HepG2 (cell line): ENCODE results near the gene PEX13. TPM values are rescaled to one million over a fixed set of nuclear protein-coding genes. Genes with fewer than 3 reads are reported as not detected.
A peak's percentile ranks its signal among the peaks of the same experiment; 100 is the strongest.

Experiments
- ATAC-seq: fragments of 200-7000 bp; cut with Tn5 transposase; 3 replicates; pipeline ENCODE4 v1.9.1; 2020; ENCODE audit warnings: mild to moderate bottlenecking, moderate library complexity
- BruUV-seq: library from RNA; stranded (reverse); fragments of 400-500 nt; replicated peaks from 2 replicates; lab custom pipeline; 2021; lab: Mats Ljungman, UMichigan
- CTCF ChIA-PET: fragments of 300-600 bp; formaldehyde crosslinking; extraction: SDS; loops from one replicate; lab custom pipeline; 2021; ENCODE audit warnings: low total read pairs, inconsistent platforms, low intra/inter-chr PET ratio; lab: Yijun Ruan, JAX
- POLR2A ChIA-PET: fragments of 350-600 bp; sonication (Branson Sonifier 250); formaldehyde crosslinking; loops from one replicate; lab custom pipeline; 2020; ENCODE audit warnings: antibody characterized with exemption, inconsistent platforms; lab: Yijun Ruan, JAX
- DNase-seq: peaks from one replicate; pipeline ENCODE4 v3.0.0-alpha.2; 2015; ENCODE audit warnings: low spot score
- FAIRE-seq: peaks from 3 replicates; lab custom pipeline; 2011; peaks lifted over from hg19 to GRCh38; lab: Jason Lieb, UNC
- H2AFZ ChIP-seq: one replicate; pipeline ENCODE4 v1.6.1; 2011; ENCODE audit warnings: low read length, inconsistent platforms
- H3K27ac ChIP-seq: fragments of 300-600 bp; 3 replicates; pipeline ENCODE4 v1.8.0; 2011; ENCODE audit warnings: mixed run types, mild to moderate bottlenecking, mixed read lengths, low read length, inconsistent platforms; ENCODE audit not compliant: insufficient read depth; ENCODE audit errors: extremely low read length
- H3K27me3 ChIP-seq, 2 experiments: fragments of 200-600 bp in 1 of 2; 2 replicates in 1 of 2; 3 replicates in 1 of 2; pipeline versions ENCODE4 v1.6.0 to v1.8.0; 2011; ENCODE audit warnings: low read length in 2 of 2, mild to moderate bottlenecking in 2 of 2, moderate library complexity in 2 of 2, inconsistent platforms in 1 of 2; ENCODE audit not compliant: insufficient read depth in 2 of 2, control insufficient read depth in 1 of 2
- H3K36me3 ChIP-seq, 2 experiments: fragments of 200-600 bp in 1 of 2; replicated peaks in 1 of 2; 2 replicates in 1 of 2; 3 replicates in 1 of 2; pipeline versions ENCODE4 v1.5.1 to v1.8.0; 2011; ENCODE audit warnings: low read length in 2 of 2, inconsistent platforms in 1 of 2; ENCODE audit not compliant: insufficient read depth in 2 of 2, control insufficient read depth in 1 of 2
- H3K4me1 ChIP-seq: 2 replicates; pipeline ENCODE4 v1.5.1; 2012; ENCODE audit warnings: low read length, inconsistent platforms; ENCODE audit not compliant: insufficient read depth
- H3K4me2 ChIP-seq: 2 replicates; pipeline ENCODE4 v1.6.0; 2011; ENCODE audit warnings: low read depth, low read length, inconsistent platforms
- H3K4me3 ChIP-seq, 3 experiments: fragments of 200-600 bp in 1 of 3; sonication (generic), shearing (Covaris generic) in 1 of 3; replicated peaks in 1 of 3; 2 replicates each; pipeline ENCODE4 v1.5.1; 2011 to 2016; ENCODE audit warnings: low read length in 3 of 3, inconsistent platforms in 2 of 3, low read depth in 2 of 3, mild to moderate bottlenecking in 2 of 3, control low read depth in 1 of 3, mixed read lengths in 1 of 3; ENCODE audit not compliant: insufficient read depth in 1 of 3
- H3K79me2 ChIP-seq: one replicate; pipeline ENCODE4 v1.6.1; 2011; ENCODE audit warnings: low read length, inconsistent platforms; ENCODE audit not compliant: insufficient read depth
- H3K9ac ChIP-seq: 2 replicates; pipeline ENCODE4 v1.6.0; 2011; ENCODE audit warnings: mild to moderate bottlenecking, low read depth, low read length, inconsistent platforms; ENCODE audit not compliant: insufficient read depth
- H3K9me3 ChIP-seq: 2 replicates; pipeline ENCODE4 v1.5.1; 2012; ENCODE audit warnings: mild to moderate bottlenecking, low read length
- H4K20me1 ChIP-seq: 2 replicates; pipeline ENCODE4 v1.6.0; 2011; ENCODE audit warnings: inconsistent platforms, mild to moderate bottlenecking, low read length, moderate library complexity; ENCODE audit not compliant: insufficient read depth
- ATF7 ChIP-seq, 2 experiments: fragments of 450-650 bp in 1 of 2; sonication (generic) in 1 of 2; formaldehyde crosslinking in 1 of 2; IDR thresholded peaks; 2 replicates each; pipeline versions ENCODE4 v1.4.0 to v1.6.1; 2016 to 2020; ENCODE audit warnings: antibody characterized with exemption in 1 of 2, mild to moderate bottlenecking in 1 of 2, missing genetic modification reagents in 1 of 2
- WGBS: methylation state at CpG from one replicate; pipeline ENCODE4 v1.1.6; 2017; ENCODE audit warnings: low lambda C conversion rate; 5-methylcytosine and 5-hydroxymethylcytosine counted together
- in situ Hi-C: cut with HindIII; loops from 2 replicates; pipeline ENCODE4 v1.10.0; 2017; ENCODE audit warnings: low pct_unique_long_range_greater_than_20kb; ENCODE audit not compliant: extremely low pct_ligation_motif_present
- intact Hi-C: fragments of 100-400 bp; cut with micrococcal nuclease; formaldehyde crosslinking; loops from one replicate; pipeline ENCODE4 v1.10.0; 2022; ENCODE audit not compliant: unreplicated experiment
- polyA plus RNA-seq, 8 experiments: library from polyadenylated mRNA; depleted of rRNA in 3 of 8; stranded (reverse) in 7 of 8; unstranded in 1 of 8; fragments of >200 nt; fragmentation: Illumina TruSeq in 4 of 8; extraction: Trizol in 4 of 8; gene quantifications; 2 replicates each; pipeline versions ENCODE4 v1.2.1 to v1.2.3, GENCODE V29; 2011 to 2016; ENCODE audit warnings: low read depth in 4 of 8, missing spikeins in 1 of 8, mixed read lengths in 1 of 8; ENCODE audit not compliant: insufficient read depth in 1 of 8
- total RNA-seq, 5 experiments: library from RNA; depleted of rRNA; stranded (reverse); fragments of >200 nt; fragmentation: Illumina TruSeq; extraction: Trizol; gene quantifications; 2 replicates each; pipeline ENCODE4 v1.2.3, GENCODE V29; 2016; ENCODE audit warnings: low read depth in 1 of 5
- TF ChIP-seq, protein P1 (sequence below): sonication (generic); formaldehyde crosslinking; IDR thresholded peaks from 2 replicates; pipeline ENCODE4 v1.5.0; 2020; ENCODE audit warnings: mild to moderate bottlenecking, missing genetic modification reagents, borderline replicate concordance

PEX13 gene
- total and polyA plus RNA-seq, 2 of the 13 experiments (the other 11 are each of a cell fraction or from before 2014, with no cell fraction given): 47.9 to 75.9 TPM

DNA sequence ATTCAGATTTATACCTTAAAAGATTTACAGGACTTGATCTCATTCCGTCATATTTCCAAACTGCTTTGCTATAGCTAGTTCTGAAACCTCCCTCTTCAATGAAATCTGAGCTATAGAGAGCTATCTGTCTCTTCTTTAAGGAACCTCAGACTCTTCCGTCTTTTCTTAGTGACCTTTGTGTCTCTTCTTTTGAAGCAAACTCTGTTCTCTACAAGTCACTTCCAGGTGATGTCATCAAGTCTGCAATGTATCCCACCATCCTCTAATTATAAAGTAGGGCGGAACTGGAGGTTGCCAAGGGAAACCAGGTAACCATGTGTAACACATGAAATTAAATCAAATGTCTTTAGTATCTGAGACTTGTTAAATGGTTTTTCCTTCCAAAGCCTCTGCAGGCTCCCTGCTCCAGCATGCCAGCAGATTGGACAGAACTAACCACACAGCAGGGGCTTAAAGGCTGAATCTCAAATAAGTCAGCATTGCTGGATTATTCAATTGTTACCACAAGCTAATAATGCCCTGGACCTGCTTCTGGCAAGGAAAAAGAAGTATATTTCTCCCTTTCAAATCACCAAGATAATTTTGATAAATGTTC is 41.2 kb upstream of the PEX13 start:
- TSS peak; percentile 10 for BruUV-seq
- POLR2A ChIA-PET: no interaction called here

More for the DNA sequence above, 41.2 kb upstream of the PEX13 start:
- Histone ChIP-seq H3K4me1 (no peaks in the 10 kb centered on the region), H3K27me3 (no peaks in the 10 kb centered on the region), H3K36me3 (peaks cover 18 to 45% of the 10 kb centered on the region in 2 experiments), H2AFZ (no peak overlapping the region), H4K20me1 (no peaks in the 10 kb centered on the region), H3K79me2 (peaks cover 3% of the 10 kb centered on the region), H3K27ac (no peak overlapping the region), H3K4me3 (no peak overlapping the region), H3K9ac (no peak overlapping the region), H3K9me3 (no peaks in the 10 kb centered on the region), H3K4me2 (no peak overlapping the region)
- ATAC-seq (no peak), FAIRE-seq (no peak), DNase-seq (no peak)
- TF ChIP-seq ATF7 (IDR thresholded peaks at IDR 0.05): peak; percentile 71
- no peak for TF ChIP-seq ATF7 (CRISPR knock-in tag; IDR thresholded peaks at IDR 0.05)
- TF ChIP-seq, protein P1, sequence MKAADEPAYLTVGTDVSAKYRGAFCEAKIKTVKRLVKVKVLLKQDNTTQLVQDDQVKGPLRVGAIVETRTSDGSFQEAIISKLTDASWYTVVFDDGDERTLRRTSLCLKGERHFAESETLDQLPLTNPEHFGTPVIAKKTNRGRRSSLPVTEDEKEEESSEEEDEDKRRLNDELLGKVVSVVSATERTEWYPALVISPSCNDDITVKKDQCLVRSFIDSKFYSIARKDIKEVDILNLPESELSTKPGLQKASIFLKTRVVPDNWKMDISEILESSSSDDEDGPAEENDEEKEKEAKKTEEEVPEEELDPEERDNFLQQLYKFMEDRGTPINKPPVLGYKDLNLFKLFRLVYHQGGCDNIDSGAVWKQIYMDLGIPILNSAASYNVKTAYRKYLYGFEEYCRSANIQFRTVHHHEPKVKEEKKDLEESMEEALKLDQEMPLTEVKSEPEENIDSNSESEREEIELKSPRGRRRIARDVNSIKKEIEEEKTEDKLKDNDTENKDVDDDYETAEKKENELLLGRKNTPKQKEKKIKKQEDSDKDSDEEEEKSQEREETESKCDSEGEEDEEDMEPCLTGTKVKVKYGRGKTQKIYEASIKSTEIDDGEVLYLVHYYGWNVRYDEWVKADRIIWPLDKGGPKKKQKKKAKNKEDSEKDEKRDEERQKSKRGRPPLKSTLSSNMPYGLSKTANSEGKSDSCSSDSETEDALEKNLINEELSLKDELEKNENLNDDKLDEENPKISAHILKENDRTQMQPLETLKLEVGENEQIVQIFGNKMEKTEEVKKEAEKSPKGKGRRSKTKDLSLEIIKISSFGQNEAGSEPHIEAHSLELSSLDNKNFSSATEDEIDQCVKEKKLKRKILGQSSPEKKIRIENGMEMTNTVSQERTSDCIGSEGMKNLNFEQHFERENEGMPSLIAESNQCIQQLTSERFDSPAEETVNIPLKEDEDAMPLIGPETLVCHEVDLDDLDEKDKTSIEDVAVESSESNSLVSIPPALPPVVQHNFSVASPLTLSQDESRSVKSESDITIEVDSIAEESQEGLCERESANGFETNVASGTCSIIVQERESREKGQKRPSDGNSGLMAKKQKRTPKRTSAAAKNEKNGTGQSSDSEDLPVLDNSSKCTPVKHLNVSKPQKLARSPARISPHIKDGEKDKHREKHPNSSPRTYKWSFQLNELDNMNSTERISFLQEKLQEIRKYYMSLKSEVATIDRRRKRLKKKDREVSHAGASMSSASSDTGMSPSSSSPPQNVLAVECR (CRISPR knock-in tag): no peak
- 98% methylated on average over 3 of the region's 3 CpGs for WGBS
- in situ Hi-C loops (no loop called here), intact Hi-C loops (no loop called here)
- CTCF ChIA-PET: no interaction called here
